CD4-positive, alpha-beta T cell (primary cell): ENCODE results near the gene TRIM37. TPM values are rescaled to one million over a fixed set of nuclear protein-coding genes. Genes with fewer than 3 reads are reported as not detected.

Experiments used
- ATAC-seq: fragments of 200-7000 bp; cut with Tn5 transposase; one replicate; pipeline ENCODE4 v1.10.0; 2022; ENCODE audit warnings: mild to moderate bottlenecking; ENCODE audit not compliant: poor library complexity
- CTCF ChIA-PET: fragments of 350-600 bp; sonication (Branson Sonifier 250); formaldehyde crosslinking; loops from one replicate; lab custom pipeline; 2021; ENCODE audit warnings: antibody characterized with exemption, inconsistent platforms; lab: Charles Lee
- POLR2A ChIA-PET: fragments of 350-600 bp; sonication (Branson Sonifier 250); formaldehyde crosslinking; loops from one replicate; lab custom pipeline; 2021; ENCODE audit warnings: antibody characterized with exemption, inconsistent platforms; lab: Charles Lee
- DNase-seq, 14 experiments: peaks; one replicate each; pipeline ENCODE4 v3.0.0-alpha.2; 2013 to 2020; ENCODE audit warnings: mixed read lengths in 2 of 14
- H3K27ac ChIP-seq, 2 donors: one replicate each; pipeline versions ENCODE4 v1.5.1 to v1.7.0; 2013; ENCODE audit warnings: low read length in 2 of 2, low read depth in 1 of 2, mild to moderate bottlenecking in 1 of 2
- H3K27me3 ChIP-seq, 2 experiments: 1 replicate in 1 of 2; 2 replicates in 1 of 2; pipeline versions ENCODE4 v1.6.1 to v1.7.0; 2013; ENCODE audit warnings: low read length in 2 of 2, control low read depth in 1 of 2, mild to moderate bottlenecking in 1 of 2, moderate library complexity in 1 of 2; ENCODE audit not compliant: insufficient read depth in 2 of 2, control insufficient read depth in 1 of 2
- H3K36me3 ChIP-seq: one replicate; pipeline ENCODE4 v1.6.1; 2013; ENCODE audit warnings: low read length, control low read depth; ENCODE audit not compliant: insufficient read depth
- H3K4me1 ChIP-seq: one replicate; pipeline ENCODE4 v1.6.1; 2013; ENCODE audit warnings: low read length, control low read depth; ENCODE audit not compliant: insufficient read depth
- H3K4me3 ChIP-seq: one replicate; pipeline ENCODE4 v1.5.1; 2013; ENCODE audit warnings: mild to moderate bottlenecking, low read length, moderate library complexity
- H3K9me3 ChIP-seq, 2 experiments: 1 replicate in 1 of 2; 2 replicates in 1 of 2; pipeline versions ENCODE4 v1.6.1 to v1.7.0; 2013; ENCODE audit warnings: low read length in 2 of 2, mild to moderate bottlenecking in 2 of 2, control low read depth in 1 of 2, moderate library complexity in 1 of 2; ENCODE audit not compliant: control insufficient read depth in 1 of 2, insufficient read depth in 1 of 2
- H3K27ac Mint-ChIP-seq: one replicate; pipeline ENCODE4 v1.8.0; 2020; ENCODE audit warnings: mixed read lengths
- H3K27me3 Mint-ChIP-seq: one replicate; pipeline ENCODE4 v1.8.0; 2021; ENCODE audit warnings: mixed read lengths
- H3K36me3 Mint-ChIP-seq: one replicate; pipeline ENCODE4 v1.8.0; 2021; ENCODE audit warnings: low read depth, mixed read lengths
- H3K4me1 Mint-ChIP-seq: one replicate; pipeline ENCODE4 v1.8.0; 2021; ENCODE audit warnings: low read depth, mixed read lengths
- H3K4me3 Mint-ChIP-seq: one replicate; pipeline ENCODE4 v1.8.0; 2020; ENCODE audit warnings: mild to moderate bottlenecking, mixed read lengths
- H3K9me3 Mint-ChIP-seq: one replicate; pipeline ENCODE4 v1.8.0; 2020; ENCODE audit warnings: mixed read lengths
- intact Hi-C, 2 experiments: fragments of 100-400 bp; cut with DNase I in 1 of 2; cut with micrococcal nuclease in 1 of 2; formaldehyde crosslinking; loops; one replicate each; pipeline versions ENCODE4 v1.15.1 to v1.9.0; 2023 to 2025; cut with DNase I, micrococcal nuclease
- total RNA-seq, 174 experiments: library from RNA in 2 of 174; stranded (reverse) in 2 of 174; gene quantifications; one replicate each; pipeline ENCODE4 v1.2.3 and lab custom pipeline; 2021 to 2026
- TF ChIP-seq, protein P1 (sequence below): fragments of 200-600 bp; IDR thresholded peaks from one replicate; pipeline ENCODE4 v1.8.0; 2022; ENCODE audit warnings: antibody characterized with exemption, mild to moderate bottlenecking

The TRIM37 gene
- total RNA-seq, 2 experiments from 2014 or later: 16.8 to 18.0 TPM

- Mint-ChIP-seq H3K4me1 (no peaks in the 10 kb centered on the region), H3K27ac (no peak overlapping the region), H3K4me3 (no peak overlapping the region), H3K9me3 (no peaks in the 10 kb centered on the region), H3K27me3 (no peaks in the 10 kb centered on the region), H3K36me3 (peaks cover 49% of the 10 kb centered on the region)
- Histone ChIP-seq H3K27me3 (no peaks in the 10 kb centered on the region), H3K36me3 (peaks cover 18% of the 10 kb centered on the region), H3K9me3 (no peaks in the 10 kb centered on the region), H3K4me1 (no peaks in the 10 kb centered on the region), H3K27ac (no peak overlapping the region), H3K4me3 (no peak overlapping the region)
- ChIA-PET POLR2A (no interaction called here), CTCF (no interaction called here)
- ATAC-seq: no peak
- DNase-seq: no peak
- TF ChIP-seq, protein P1, sequence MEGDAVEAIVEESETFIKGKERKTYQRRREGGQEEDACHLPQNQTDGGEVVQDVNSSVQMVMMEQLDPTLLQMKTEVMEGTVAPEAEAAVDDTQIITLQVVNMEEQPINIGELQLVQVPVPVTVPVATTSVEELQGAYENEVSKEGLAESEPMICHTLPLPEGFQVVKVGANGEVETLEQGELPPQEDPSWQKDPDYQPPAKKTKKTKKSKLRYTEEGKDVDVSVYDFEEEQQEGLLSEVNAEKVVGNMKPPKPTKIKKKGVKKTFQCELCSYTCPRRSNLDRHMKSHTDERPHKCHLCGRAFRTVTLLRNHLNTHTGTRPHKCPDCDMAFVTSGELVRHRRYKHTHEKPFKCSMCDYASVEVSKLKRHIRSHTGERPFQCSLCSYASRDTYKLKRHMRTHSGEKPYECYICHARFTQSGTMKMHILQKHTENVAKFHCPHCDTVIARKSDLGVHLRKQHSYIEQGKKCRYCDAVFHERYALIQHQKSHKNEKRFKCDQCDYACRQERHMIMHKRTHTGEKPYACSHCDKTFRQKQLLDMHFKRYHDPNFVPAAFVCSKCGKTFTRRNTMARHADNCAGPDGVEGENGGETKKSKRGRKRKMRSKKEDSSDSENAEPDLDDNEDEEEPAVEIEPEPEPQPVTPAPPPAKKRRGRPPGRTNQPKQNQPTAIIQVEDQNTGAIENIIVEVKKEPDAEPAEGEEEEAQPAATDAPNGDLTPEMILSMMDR: no peak
- intact Hi-C loops: no loop called here
Measured at GRCh38 chr17:59126809-59127417, 20.2 kb upstream of the TRIM37 start.

- intact Hi-C loops: no loop called here
- Histone ChIP-seq H3K4me3 (no peak overlapping the region), H3K9me3 (no peaks in the 10 kb centered on the region), H3K36me3 (peaks cover 19% of the 10 kb centered on the region), H3K27me3 (no peaks in the 10 kb centered on the region), H3K4me1 (no peaks in the 10 kb centered on the region), H3K27ac (no peak overlapping the region)
- H3K27me3 Mint-ChIP-seq: no peaks in the 10 kb centered on the region
- POLR2A ChIA-PET: interaction anchor here (0.7 kb wide), 2 partner anchors 22 to 653 kb away, joined by 3 to 4 read pairs; no protein-coding TSS in a partner anchor
- no peaks in the 10 kb centered on the region for H3K9me3 Mint-ChIP-seq
- DNase-seq (no peak), ATAC-seq (no peak)
- no peak overlapping the region for H3K27ac Mint-ChIP-seq
- no peak overlapping the region for H3K4me3 Mint-ChIP-seq
- TF ChIP-seq, protein P1: no peak
- H3K36me3 Mint-ChIP-seq: peaks cover 51% of the 10 kb centered on the region
- CTCF ChIA-PET: no interaction called here
- no peaks in the 10 kb centered on the region for H3K4me1 Mint-ChIP-seq
Measured at GRCh38 chr17:59124665-59125064, 18.0 kb upstream of the TRIM37 start.

- Mint-ChIP-seq H3K9me3 (no peaks in the 10 kb centered on the region), H3K4me1 (no peaks in the 10 kb centered on the region), H3K27ac (no peak overlapping the region), H3K4me3 (no peak overlapping the region), H3K27me3 (no peaks in the 10 kb centered on the region), H3K36me3 (peaks cover 57% of the 10 kb centered on the region)
- ATAC-seq (no peak), DNase-seq (no peak)
- Histone ChIP-seq H3K27ac (no peak overlapping the region), H3K36me3 (peaks cover 17% of the 10 kb centered on the region), H3K9me3 (no peaks in the 10 kb centered on the region), H3K4me1 (no peaks in the 10 kb centered on the region), H3K4me3 (no peak overlapping the region), H3K27me3 (no peaks in the 10 kb centered on the region)
- POLR2A ChIA-PET: no interaction called here
- TF ChIP-seq, protein P1: no peak
- CTCF ChIA-PET: no interaction called here
- intact Hi-C loops: no loop called here
Measured at GRCh38 chr17:59121901-59122480, 15.3 kb upstream of the TRIM37 start.
